Ovary (tissue), 9 donors: ENCODE results near the gene SAG. TPM values are rescaled to one million over a fixed set of nuclear protein-coding genes. Genes with fewer than 3 reads are reported as not detected.

Experiments used
- DNase-seq, 5 donors: peaks; one replicate each; pipeline ENCODE4 v3.0.0-alpha.2; 2019 to 2020
- H3K27ac ChIP-seq, 2 donors: fragments of 200-600 bp; one replicate each; pipeline versions ENCODE4 v1.5.1 to v1.8.0; 2019 to 2022
- H3K27me3 ChIP-seq: fragments of 200-600 bp; one replicate; pipeline ENCODE4 v1.8.0; 2022
- H3K36me3 ChIP-seq: fragments of 200-600 bp; sonication (generic); one replicate; pipeline ENCODE4 v1.5.1; 2019
- H3K4me1 ChIP-seq: one replicate; pipeline ENCODE4 v1.8.1; 2013; ENCODE audit warnings: mild to moderate bottlenecking, moderate library complexity; ENCODE audit not compliant: insufficient read depth
- H3K4me3 ChIP-seq: fragments of 200-600 bp; sonication (generic); one replicate; pipeline ENCODE4 v1.5.1; 2017
- H3K9me3 ChIP-seq, 2 donors: fragments of 200-600 bp in 1 of 2; sonication (generic) in 1 of 2; one replicate each; pipeline versions ENCODE4 v1.5.1 to v1.8.1; 2013 to 2019; ENCODE audit warnings: mild to moderate bottlenecking in 1 of 2, moderate library complexity in 1 of 2
- CTCF ChIP-seq, 3 donors: fragments of 450-650 bp in 2 of 3; fragments of 200-600 bp in 1 of 3; IDR thresholded peaks; one replicate each; pipeline versions ENCODE4 v1.5.1 to v1.8.0; 2016 to 2022; ENCODE audit warnings: antibody characterized with exemption in 3 of 3, mild to moderate bottlenecking in 1 of 3
- EP300 ChIP-seq: sonication (generic); formaldehyde crosslinking; IDR thresholded peaks from one replicate; pipeline ENCODE4 v1.6.1; 2017; ENCODE audit warnings: antibody characterized with exemption
- POLR2A ChIP-seq: fragments of 450-650 bp; IDR thresholded peaks from one replicate; pipeline ENCODE4 v1.6.1; 2017; ENCODE audit warnings: antibody characterized with exemption, mild to moderate bottlenecking, moderate library complexity
- WGBS, 3 donors: extraction: QIAGEN DNeasy Blood & Tissue Kit in 1 of 3; methylation state at CpG; one replicate each; pipeline versions ENCODE4 v1.1.5 to v1.1.7; 2013 to 2017; 5-methylcytosine and 5-hydroxymethylcytosine counted together
- intact Hi-C, 4 donors: fragments of 100-400 bp; cut with DNase I; formaldehyde crosslinking; loops; one replicate each; pipeline versions ENCODE4 v1.11.0 to v1.15.1; 2022 to 2023
- polyA plus RNA-seq, 2 donors: library from polyadenylated mRNA; stranded (reverse); fragments of 200-250 nt in 1 of 2; fragments of 350-450 nt in 1 of 2; fragmentation: Illumina TruSeq in 1 of 2; extraction: RNeasy Lipid Tissue Mini Kit (QIAGEN cat#74804) in 1 of 2; gene quantifications; one replicate each; pipeline ENCODE4 v1.2.3, GENCODE V29; 2013 to 2014
- total RNA-seq, 7 donors: library from RNA; depleted of rRNA in 2 of 7; stranded (reverse); fragments of >200 nt in 2 of 7; fragmentation: NEBNext Ultra II Directional in 3 of 7; extraction: Animal tissue kit (Norgen Biotek cat#: 25700) in 3 of 7; gene quantifications; one replicate each; pipeline versions ENCODE4 v1.1.0 to v1.2.4, GENCODE V29; 2016 to 2023
- donor health status: DM: no; HTN: no; CAD: no; lungs with moderate emphysema.
- donor health status: DM: no; HTN: no; CAD: no.
- donor health status: Bipolar disorder and iron deficiency.
- donor health status: DM: yes; HTN: yes; CAD: no.
- donor health status: DM: no; HTN: no; CAD: no.
- donor health status: DM: yes; HTN: yes; CAD: no.

SAG gene
- total and polyA plus RNA-seq, 9 donors: not detected

GRCh38 chr2:233349005-233349998, 41.7 kb downstream of the SAG start:
- Histone ChIP-seq H3K36me3 (no peaks in the 10 kb centered on the region), H3K27ac (no peak overlapping the region), H3K9me3 (no peaks in the 10 kb centered on the region), H3K4me1 (peaks cover 3% of the 10 kb centered on the region), H3K27me3 (no peaks in the 10 kb centered on the region), H3K4me3 (no peak overlapping the region)
- DNase-seq: peak in 4 of 5 donors; percentile 29 to 66 (median 38)
- TF ChIP-seq POLR2A: no peak
- WGBS, 3 donors: 34 to 41% (median 39%) methylated on average over 15 of the region's 15 CpGs
- intact Hi-C loops: no loop called here

- TF ChIP-seq EP300 (no peak), CTCF (IDR thresholded peaks at IDR 0.05) (no peak), POLR2A (no peak)
- Histone ChIP-seq H3K36me3 (no peaks in the 10 kb centered on the region), H3K9me3 (no peaks in the 10 kb centered on the region), H3K27me3 (no peaks in the 10 kb centered on the region), H3K27ac (no peak overlapping the region), H3K4me1 (peaks cover 7% of the 10 kb centered on the region), H3K4me3 (no peak overlapping the region)
- intact Hi-C loops: loop anchor here in 2 of 4 donors (10.0 kb wide), 1 partner anchor 94 kb away; no protein-coding TSS in a partner anchor
- WGBS, 3 donors: 29 to 37% (median 35%) methylated on average over 8 of the region's 8 CpGs
- peak in 1 of 5 donors; percentile 28 for DNase-seq
Measured at GRCh38 chr2:233350708-233351107, 43.1 kb downstream of the SAG start.

GRCh38 chr2:233351423-233351822, 43.8 kb downstream of the SAG start:
- 82 to 88% (median 82%) methylated on average over 7 of the region's 7 CpGs for WGBS, 3 donors
- H3K9me3 ChIP-seq: no peaks in the 10 kb centered on the region
- intact Hi-C loops: loop anchor here in 2 of 4 donors (10.0 kb wide), 1 partner anchor 93 kb away; no protein-coding TSS in a partner anchor
- DNase-seq: no peak
- H3K4me3 ChIP-seq: no peak overlapping the region
- H3K4me1 ChIP-seq: peaks cover 9% of the 10 kb centered on the region
- no peaks in the 10 kb centered on the region for H3K36me3 ChIP-seq
- H3K27me3 ChIP-seq: no peaks in the 10 kb centered on the region
- TF ChIP-seq EP300 (no peak), POLR2A (no peak), CTCF (IDR thresholded peaks at IDR 0.05) (no peak)
- H3K27ac ChIP-seq: no peak overlapping the region

- Histone ChIP-seq H3K9me3 (no peaks in the 10 kb centered on the region), H3K36me3 (no peaks in the 10 kb centered on the region), H3K4me1 (peaks cover 12% of the 10 kb centered on the region), H3K4me3 (no peak overlapping the region), H3K27ac (no peak overlapping the region), H3K27me3 (no peaks in the 10 kb centered on the region)
- no peak for DNase-seq
- TF ChIP-seq EP300: no peak
- TF ChIP-seq CTCF (IDR thresholded peaks at IDR 0.05): no peak
- no peak for TF ChIP-seq POLR2A
- WGBS, 3 donors: 92 to 94% (median 93%) methylated on average over 25 of the region's 25 CpGs
- intact Hi-C loops: loop anchor here in 3 of 4 donors (2.0 to 10.0 kb wide), 2 partner anchors 93 kb away; no protein-coding TSS in a partner anchor
Measured at GRCh38 chr2:233352141-233352842, 44.7 kb downstream of the SAG start.
